UCSD-AML1 (cell line): ENCODE data around the gene PP2D1.
"Not testable (repeated sequence)": the region's sequence is repeated elsewhere in the genome, so short reads cannot be mapped to it uniquely, and the experiment has no call there.

Experiments
- DNase-seq: peaks from one replicate; lab custom pipeline; 2025; ENCODE audit not compliant: unreplicated experiment; lab: John Stamatoyannopoulos, UW

PP2D1 gene

GRCh38 chr3:20012164-20012563 is at the start of gene PP2D1:
TSS of gene PP2D1 (minus strand) at chr3:20012264. CDS start at chr3:20012072, 192 bp downstream.
- no peak for DNase-seq

DNA sequence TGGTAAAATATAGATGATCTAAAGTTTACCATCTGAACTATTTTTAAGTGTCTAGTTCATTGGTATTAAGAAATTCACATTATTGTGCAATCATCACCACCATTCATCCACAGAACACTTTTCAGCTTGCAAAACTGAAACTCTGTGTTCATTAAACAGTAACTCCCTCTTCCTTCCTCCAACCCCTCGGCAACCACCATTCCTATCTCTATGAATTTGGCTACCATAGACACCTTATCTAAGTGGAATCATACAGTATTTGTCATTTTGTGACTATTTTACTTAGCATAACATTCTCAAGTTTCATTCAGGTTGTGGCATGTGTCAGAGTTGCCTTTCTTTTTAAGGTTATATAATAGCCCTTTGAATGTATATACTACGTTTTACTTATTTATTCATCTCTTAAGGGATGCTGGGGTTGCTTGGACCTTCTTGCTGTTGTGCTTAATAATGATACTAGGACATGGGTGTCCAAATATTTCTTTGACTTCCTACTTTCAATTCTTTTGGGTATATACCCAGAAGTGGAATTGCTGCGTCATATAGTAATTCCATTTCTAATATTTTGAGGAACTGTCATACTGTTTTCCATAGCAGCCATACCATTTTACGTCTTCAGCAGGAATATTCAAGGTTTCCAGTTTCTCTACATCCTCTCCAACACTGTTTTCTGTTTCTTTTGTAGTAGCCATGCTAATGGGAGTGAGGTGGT is 49.1 kb upstream of the PP2D1 start:
- DNase-seq = peak; percentile 8

- DNase-seq = no peak
These were observed 47.9 kb upstream of the PP2D1 start for GRCh38 chr3:20059929-20060328.

DNA sequence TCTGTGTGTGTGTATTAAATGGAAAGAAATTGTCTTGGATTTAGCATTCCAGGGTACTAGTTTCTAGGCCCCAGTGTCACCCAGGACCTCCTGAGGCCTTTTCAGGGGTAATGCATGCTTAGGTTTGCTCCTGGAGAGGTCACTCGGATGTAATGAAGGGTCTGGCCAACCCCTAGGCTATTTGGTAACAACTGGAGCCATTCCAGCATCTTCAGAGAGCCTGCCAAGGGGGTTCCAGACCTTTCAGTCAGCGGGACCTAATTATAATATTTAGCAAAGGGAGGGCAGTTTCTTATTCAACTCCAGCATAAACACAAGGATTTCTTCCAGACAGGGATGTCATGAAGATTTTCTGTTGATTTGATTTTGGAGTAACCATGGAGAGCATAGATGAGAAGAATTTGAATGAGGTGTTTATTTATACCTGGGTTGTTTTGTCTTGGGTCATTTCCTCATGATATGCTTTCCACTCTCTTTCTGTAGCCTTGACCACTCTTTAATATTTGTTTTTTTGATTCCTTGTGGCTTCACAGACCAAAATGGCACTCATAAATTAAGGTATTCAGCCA is 45.6 kb upstream of the PP2D1 start:
- DNase-seq = no peak

- no peak for DNase-seq
These were observed 44.9 kb upstream of the PP2D1 start for GRCh38 chr3:20056725-20057611.

DNA sequence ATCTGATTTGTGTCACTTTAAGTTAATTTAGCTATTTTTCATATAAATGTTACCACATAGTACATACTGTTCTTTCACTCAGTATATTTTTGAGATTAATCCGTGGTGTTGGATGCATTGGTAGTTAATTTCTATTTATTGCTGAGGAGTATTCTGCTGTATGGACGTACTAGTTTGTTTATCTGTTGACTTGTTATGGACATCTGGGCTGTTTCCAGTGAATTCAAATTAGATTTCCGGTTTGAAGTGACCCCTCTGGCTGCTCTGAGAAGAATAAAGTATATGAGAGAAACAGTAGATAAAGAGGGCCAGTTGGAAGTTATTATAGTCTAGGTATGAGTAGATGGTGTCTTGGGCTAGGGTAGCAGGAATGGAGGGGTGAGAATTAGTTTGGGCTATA is 43.8 kb upstream of the PP2D1 start:
- DNase-seq = no peak

DNA sequence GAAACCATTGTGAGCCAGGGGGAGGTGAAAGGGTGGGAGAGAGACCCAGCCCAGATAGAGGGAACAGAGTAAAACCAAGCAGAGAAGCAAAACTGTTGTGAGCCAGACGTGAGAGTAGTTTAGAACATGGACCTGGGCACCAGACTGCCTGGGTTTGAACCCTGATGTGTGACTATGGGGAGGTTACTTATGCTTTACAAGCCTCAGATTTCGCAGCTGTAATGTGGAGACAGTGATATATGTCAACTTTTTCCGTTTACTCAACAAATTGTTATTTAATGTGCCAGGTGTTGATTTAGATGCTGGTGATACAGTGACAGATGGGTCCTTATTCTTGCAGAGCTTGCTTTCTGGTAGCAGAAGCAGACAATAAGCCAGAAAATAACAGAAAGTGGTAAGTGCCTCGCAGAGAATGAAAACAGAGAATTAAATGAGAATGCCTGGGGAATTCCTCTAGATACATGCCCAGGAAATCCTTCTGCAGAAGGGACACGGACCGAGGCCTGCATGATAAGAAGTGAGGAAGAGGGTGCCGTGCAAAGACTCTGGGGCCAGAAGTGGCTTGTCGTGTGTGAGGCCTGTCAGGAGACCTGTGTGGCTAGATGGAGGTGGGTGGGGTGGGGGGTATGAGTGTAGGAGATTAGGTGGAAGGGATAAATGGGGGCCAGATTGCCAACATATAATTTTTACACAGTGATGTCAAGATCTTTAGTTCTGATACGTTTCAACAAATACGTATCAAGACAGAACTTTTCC is 43.1 kb upstream of the PP2D1 start:
- peak; percentile 18 for DNase-seq

- DNase-seq = peak; percentile 23
These were observed 42.5 kb upstream of the PP2D1 start for GRCh38 chr3:20054549-20054987.

- no peak for DNase-seq
These were observed 40.8 kb upstream of the PP2D1 start for GRCh38 chr3:20052851-20053250.

- DNase-seq = no peak
These were observed 39.2 kb upstream of the PP2D1 start for GRCh38 chr3:20051123-20051806.

- no peak for DNase-seq
These were observed 36.2 kb upstream of the PP2D1 start for GRCh38 chr3:20047976-20048883.

DNA sequence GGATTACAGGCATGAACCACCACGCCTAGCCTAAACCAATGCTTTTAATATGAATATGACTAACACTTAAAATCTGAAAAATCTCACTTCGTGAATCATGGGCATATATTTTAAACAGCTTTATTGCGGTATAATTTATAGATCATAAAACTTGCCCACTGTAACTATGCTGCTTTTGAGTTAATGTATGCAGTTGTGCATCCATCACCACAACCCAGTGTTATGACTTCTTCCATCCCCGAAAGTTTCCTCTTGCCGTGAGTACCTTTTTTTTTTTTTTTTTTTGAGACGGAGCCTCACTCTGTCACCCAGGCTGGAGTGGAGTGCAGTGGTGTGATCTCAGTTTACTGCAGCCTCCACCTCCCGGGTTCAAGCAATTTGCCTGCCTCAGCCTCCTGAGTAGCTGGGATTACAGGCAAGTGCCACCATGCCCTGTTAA is 35.3 kb upstream of the PP2D1 start:
- DNase-seq = no peak

DNA sequence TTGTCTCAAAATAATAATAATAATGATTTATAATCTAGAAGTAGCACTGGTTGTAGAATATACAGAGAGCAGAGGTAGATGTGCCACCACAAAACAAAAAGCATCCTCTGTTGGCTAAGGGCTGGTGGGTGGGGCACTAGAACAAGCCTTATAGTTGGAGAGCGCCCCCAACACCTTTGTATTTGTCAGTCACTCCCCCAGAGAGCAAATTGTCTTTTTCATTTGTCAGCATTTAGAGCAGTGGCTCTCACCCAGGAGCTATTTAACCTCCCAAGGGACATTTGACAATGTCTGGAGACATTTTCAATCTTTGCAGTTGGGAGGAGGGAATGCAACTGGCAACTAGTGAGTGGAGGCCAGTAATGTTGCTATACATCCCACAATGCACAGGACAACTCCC is 34.5 kb upstream of the PP2D1 start:
- DNase-seq = no peak

DNA sequence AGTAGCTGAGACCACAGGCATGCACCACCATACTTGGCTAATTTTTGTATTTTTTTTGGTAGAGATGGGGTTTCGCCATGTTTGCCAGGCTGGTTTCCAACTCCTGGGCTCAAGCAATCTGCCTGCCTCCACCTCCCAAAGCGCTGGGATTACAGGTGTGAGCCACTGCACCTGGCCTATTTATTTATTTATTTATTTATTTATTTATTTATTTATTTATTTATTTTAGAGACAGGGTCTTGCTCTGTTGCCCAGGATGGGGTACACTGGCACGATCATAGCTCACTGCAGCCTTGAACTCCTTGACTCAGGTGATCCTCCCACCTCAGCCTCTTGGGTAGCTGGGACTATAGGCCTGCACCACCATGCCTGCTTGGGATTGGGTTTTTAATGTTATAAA is 33.1 kb upstream of the PP2D1 start:
- DNase-seq = not testable (repeated sequence)

GRCh38 chr3:20043825-20044224 is 31.8 kb upstream of the PP2D1 start:
- DNase-seq = no peak

DNA sequence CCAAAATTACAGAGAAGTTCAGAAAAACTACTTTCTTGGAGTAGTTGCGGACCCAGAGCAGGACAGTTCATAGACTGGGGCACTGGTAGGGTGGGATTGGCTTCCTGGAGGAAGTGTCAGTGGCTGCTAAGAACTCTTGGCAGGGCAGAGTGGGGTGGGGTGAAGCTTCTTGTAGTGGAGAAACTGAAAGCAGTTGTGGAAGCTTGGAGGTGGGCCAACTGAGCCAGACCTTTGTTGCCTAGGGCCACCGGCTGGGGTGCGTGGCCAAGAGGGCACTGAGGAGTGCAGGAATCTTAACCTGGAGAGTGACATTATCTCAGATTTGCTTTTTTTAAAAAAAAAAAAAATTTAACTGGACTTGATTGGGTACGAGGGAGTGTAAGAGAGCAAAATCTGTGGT is 31.3 kb upstream of the PP2D1 start:
- peak; percentile 27 for DNase-seq

GRCh38 chr3:20042331-20042730 is 30.3 kb upstream of the PP2D1 start:
- no peak for DNase-seq

DNA sequence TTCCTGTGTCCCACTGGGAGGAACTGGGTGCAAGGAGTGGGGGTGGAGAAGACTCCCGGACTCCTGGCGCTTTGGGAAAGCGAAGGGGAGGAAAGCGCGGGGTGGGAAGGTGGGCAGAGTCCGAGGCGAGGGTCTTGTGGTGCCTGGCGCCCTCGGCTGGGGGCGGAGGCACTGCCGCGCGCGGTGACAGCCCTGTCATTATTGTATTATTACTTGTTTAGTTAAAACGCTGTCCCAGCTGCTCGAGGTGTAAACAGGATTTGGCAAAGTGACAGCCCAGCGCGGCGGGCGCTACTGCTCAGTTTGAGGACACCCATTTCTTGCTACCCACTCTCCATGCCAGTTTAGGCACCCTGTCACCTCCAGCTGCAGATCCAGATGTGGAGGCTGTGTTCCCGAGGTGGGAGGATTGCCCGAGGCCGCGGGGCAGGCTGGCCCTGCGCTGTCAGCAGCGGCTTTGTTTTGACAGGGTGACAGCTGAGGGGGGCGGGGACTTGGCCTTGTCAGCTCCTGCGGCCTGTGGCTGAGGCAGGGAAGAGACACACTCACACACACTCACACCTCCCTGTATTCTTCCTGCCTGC is 29.2 kb upstream of the PP2D1 start:
- DNase-seq = peak; percentile 84

- peak; percentile 86 for DNase-seq
These were observed 28.6 kb upstream of the PP2D1 start for GRCh38 chr3:20040548-20041196.
